Measurements from ENCODE around the gene LTBP4.
"Not testable (repeated sequence)": the region's sequence is repeated elsewhere in the genome, so short reads cannot be mapped to it uniquely, and the experiment has no call there.

LTBP4 gene

DNA sequence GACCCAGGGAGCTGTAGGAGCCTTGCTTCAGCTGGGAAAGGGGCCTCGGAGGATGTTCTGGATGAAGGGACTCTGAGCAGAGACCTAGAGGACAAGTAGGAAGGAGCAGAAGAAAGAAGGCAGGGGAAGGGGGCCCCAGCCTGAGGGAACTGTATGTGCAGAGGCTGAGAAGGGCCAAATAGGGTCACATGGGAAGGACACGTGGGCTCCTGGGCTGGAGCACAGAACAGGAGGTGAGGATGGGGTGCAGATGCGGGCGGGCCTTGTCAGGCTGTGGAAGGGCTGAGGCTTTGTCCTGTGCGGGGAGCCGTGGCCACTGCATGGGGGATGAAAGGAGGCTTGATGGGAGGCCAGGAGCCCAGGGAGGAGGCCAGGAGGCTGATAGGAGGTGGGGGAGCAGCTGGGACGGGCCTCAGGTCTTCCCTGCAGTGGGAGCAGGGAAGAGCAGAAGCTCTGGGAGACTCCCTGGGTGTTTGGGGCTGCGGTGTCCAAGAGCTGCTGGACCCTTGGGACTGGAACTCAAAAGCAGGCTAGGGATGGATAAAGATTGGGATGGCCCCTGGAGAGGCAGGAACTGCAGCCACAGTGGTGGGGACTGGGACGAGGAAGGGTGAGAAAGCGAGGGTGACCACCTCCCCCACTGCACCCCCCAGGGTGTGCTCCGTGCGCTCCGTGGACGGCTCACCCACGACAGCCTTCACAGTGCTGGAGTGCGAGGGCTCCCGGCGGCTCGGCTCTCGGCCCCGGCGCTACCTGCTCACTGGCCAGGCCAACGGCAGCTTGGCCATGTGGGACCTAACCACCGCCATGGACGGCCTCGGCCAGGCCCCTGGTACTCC, 11.4 kb upstream of the LTBP4 start:
- no peaks in the 10 kb centered on the region for H3K27me3 ChIP-seq (ENCODE audit: control insufficient read depth, insufficient read depth, low read length)
- H3K4me1 ChIP-seq (ENCODE audit: control insufficient read depth, insufficient read depth, low read length): peaks cover 4% of the 10 kb centered on the region
- peaks cover 9% of the 10 kb centered on the region for H3K36me3 ChIP-seq (ENCODE audit: control insufficient read depth, insufficient read depth, low read length)
- no peaks in the 10 kb centered on the region for H3K9me3 ChIP-seq (ENCODE audit: control insufficient read depth, insufficient read depth, low read length)
- H3K9ac ChIP-seq (ENCODE audit: low read depth, low read length): no peak overlapping the region
- H3K4me3 ChIP-seq (ENCODE audit: low read depth, low read length): no peak overlapping the region

DNA sequence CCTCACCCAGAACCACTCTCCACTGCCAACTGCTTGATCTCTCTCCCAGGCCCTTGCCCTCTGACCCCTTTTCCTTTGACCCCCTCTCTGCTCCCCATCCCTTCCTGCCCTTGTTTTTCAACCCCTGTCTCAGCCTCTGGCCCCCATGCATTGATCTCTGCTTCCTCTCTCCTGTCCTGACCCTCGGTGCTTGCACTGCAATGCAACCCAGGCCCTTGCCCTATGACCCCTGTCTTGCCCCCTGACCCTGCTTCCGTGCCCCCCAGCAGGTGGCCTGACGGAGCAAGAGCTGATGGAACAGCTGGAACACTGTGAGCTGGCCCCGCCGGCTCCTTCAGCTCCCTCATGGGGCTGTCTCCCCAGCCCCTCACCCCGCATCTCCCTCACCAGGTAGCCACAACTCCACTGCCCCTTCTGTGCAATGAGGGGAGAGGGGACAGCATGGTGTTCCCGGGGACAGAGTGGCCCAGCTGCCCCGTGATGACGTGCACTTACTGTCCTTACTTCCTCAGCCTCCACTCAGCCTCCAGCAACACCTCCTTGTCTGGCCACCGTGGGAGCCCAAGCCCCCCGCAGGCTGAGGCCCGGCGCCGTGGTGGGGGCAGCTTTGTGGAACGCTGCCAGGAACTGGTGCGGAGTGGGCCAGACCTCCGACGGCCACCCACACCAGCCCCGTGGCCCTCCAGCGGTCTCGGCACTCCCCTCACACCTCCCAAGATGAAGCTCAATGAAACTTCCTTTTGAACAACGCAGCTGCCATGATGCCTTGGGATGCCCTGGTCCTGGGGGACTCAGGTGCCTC, 10.5 kb upstream of the LTBP4 start:
- Histone ChIP-seq H3K9ac (ENCODE audit: low read depth, low read length) (no peak overlapping the region), H3K9me3 (ENCODE audit: control insufficient read depth, insufficient read depth, low read length) (no peaks in the 10 kb centered on the region), H3K36me3 (ENCODE audit: control insufficient read depth, insufficient read depth, low read length) (peaks cover 9% of the 10 kb centered on the region), H3K4me3 (ENCODE audit: low read depth, low read length) (no peak overlapping the region), H3K27me3 (ENCODE audit: control insufficient read depth, insufficient read depth, low read length) (peaks cover 3% of the 10 kb centered on the region), H3K4me1 (ENCODE audit: control insufficient read depth, insufficient read depth, low read length) (peaks cover 4% of the 10 kb centered on the region)

DNA sequence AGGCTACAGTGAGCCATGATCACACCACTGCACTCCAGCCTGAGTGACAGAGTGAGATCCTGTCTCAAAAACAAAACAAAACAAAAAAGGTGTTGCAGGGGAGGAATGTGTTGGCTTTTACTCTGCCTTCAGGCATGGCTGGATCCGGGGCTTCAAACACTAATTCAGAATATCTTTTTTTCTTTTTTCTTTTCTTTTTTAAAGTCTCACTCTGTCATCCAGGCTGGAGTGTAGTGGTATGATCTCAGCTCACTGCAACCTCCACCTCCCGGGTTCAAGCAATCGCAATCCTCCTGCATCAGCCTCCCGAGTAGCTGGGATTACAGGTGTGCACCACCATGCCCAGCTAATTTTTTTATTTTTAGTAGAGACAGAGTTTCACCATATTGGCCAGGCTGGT, 9.4 kb upstream of the LTBP4 start:
- not testable (repeated sequence) for H3K4me1 ChIP-seq (ENCODE audit: control insufficient read depth, insufficient read depth, low read length)

DNA sequence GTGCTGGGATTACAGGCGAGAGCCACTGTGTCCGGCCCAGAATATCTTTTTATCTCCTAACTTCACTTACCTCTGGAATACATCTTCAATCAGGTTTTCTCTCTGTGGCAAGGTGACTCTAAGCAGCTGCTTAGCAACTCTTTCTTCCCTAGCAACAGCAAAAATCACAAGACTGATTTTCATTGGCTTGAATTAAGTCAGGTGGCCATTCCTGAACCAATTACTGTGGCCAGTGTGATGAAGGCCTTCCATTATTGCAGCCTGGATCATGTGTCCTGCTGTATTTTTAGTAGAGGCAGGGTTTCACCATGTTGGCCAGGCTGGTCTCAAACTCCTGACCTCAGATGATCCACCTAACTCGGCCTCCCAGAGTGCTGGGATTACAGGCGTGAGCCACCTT, 9.0 kb upstream of the LTBP4 start:
- Histone ChIP-seq H3K4me1 (ENCODE audit: control insufficient read depth, insufficient read depth, low read length) (peaks cover 4% of the 10 kb centered on the region), H3K9ac (ENCODE audit: low read depth, low read length) (no peak overlapping the region), H3K9me3 (ENCODE audit: control insufficient read depth, insufficient read depth, low read length) (no peaks in the 10 kb centered on the region), H3K4me3 (ENCODE audit: low read depth, low read length) (no peak overlapping the region), H3K27me3 (ENCODE audit: control insufficient read depth, insufficient read depth, low read length) (peaks cover 11% of the 10 kb centered on the region), H3K36me3 (ENCODE audit: control insufficient read depth, insufficient read depth, low read length) (peaks cover 9% of the 10 kb centered on the region)

More for the DNA sequence above, 9.4 kb upstream of the LTBP4 start:
- H3K9ac ChIP-seq (ENCODE audit: low read depth, low read length); H3K36me3 ChIP-seq (ENCODE audit: control insufficient read depth, insufficient read depth, low read length); H3K9me3 ChIP-seq (ENCODE audit: control insufficient read depth, insufficient read depth, low read length); H3K4me3 ChIP-seq (ENCODE audit: low read depth, low read length): not testable (repeated sequence)
- peaks cover 10% of the 10 kb centered on the region for H3K27me3 ChIP-seq (ENCODE audit: control insufficient read depth, insufficient read depth, low read length)

DNA sequence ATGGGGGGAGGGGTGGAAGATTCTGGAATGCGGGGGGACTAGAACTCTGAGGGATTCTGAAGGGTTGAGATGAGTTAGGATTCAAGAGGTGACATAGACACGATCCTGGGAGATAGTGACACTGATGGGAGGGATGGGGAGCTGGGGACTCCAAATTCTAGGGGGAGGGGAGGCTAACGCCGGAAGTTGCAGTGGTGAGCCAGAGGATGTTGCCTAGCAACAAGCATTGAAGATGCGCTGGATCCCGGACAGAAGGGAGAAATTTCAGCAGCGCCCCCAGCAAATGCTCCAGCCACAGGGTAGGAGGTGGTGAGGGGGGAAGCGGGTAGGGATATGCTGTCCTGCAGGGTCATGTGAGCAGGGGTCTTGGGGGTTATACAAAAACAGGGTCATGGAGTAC, 6.9 kb upstream of the LTBP4 start:
- Histone ChIP-seq H3K9me3 (ENCODE audit: control insufficient read depth, insufficient read depth, low read length) (no peaks in the 10 kb centered on the region), H3K9ac (ENCODE audit: low read depth, low read length) (no peak overlapping the region), H3K4me3 (ENCODE audit: low read depth, low read length) (peak overlapping the region; percentile 19), H3K4me1 (ENCODE audit: control insufficient read depth, insufficient read depth, low read length) (peaks cover 6% of the 10 kb centered on the region), H3K27me3 (ENCODE audit: control insufficient read depth, insufficient read depth, low read length) (peaks cover 23% of the 10 kb centered on the region), H3K36me3 (ENCODE audit: control insufficient read depth, insufficient read depth, low read length) (peaks cover 3% of the 10 kb centered on the region)

DNA sequence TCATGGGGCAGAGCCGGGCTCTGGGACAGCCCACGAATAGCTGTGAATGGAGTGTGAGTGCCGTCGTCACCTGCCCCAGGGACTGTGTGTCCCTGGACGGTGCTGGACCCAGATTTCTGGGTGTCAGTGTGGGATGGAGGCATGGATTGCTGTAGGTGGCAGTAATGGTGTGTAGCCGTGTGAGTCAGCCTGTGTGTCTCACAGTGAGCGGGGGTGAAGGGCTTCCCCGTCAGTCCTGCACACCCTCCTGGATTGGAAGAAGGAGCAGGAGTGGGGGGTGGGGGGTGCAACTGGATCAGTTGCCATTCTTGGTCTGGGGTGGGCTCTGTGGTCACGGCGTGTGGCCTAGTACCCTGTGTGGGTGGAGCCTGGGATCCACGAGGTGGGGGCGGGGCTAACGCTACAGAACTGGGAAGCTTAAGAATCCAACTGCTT, 6.5 kb upstream of the LTBP4 start:
- Histone ChIP-seq H3K9me3 (ENCODE audit: control insufficient read depth, insufficient read depth, low read length) (no peaks in the 10 kb centered on the region), H3K36me3 (ENCODE audit: control insufficient read depth, insufficient read depth, low read length) (peaks cover 3% of the 10 kb centered on the region), H3K9ac (ENCODE audit: low read depth, low read length) (no peak overlapping the region), H3K4me3 (ENCODE audit: low read depth, low read length) (peak overlapping the region; percentile 19), H3K4me1 (ENCODE audit: control insufficient read depth, insufficient read depth, low read length) (peaks cover 8% of the 10 kb centered on the region), H3K27me3 (ENCODE audit: control insufficient read depth, insufficient read depth, low read length) (peaks cover 27% of the 10 kb centered on the region)

DNA sequence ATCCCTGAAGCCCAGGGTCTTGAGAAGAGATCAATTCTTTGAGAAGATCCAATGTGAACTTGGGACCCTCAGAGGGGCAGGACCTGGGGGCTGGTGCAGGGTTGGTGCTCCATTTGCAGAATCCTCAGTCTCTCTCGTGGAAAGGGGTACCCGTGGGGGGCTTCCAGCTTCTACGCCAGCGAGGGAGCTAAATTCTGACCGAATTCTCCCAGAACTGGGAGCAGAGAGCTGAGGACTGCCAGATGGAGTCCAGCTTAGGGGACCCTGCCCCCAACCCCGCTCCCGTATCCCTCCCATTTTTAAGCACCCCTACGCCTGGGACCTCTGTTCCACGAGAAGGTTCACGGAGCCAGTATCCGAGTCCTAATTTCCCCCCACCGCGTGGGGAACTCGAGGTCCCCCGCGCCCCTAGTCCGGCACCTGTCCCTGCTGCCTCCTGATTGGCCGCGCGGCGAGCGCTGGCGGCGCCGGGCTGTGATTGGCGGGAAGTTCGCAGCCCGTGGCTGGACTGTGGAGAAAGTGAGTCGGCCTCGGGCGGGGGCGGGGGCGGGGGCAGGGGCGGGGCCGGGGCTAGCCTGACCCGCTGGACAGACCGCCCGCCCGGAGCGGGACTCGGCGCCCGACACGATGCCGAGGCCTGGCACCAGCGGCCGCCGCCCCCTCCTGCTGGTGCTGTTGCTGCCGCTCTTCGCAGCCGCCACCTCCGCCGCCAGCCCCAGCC, 4.4 kb upstream of the LTBP4 start:
- Histone ChIP-seq H3K27me3 (ENCODE audit: control insufficient read depth, insufficient read depth, low read length) (peaks cover 44% of the 10 kb centered on the region), H3K36me3 (ENCODE audit: control insufficient read depth, insufficient read depth, low read length) (no peaks in the 10 kb centered on the region), H3K4me1 (ENCODE audit: control insufficient read depth, insufficient read depth, low read length) (peaks cover 14% of the 10 kb centered on the region), H3K4me3 (ENCODE audit: low read depth, low read length) (peak overlapping the region; percentile 45), H3K9ac (ENCODE audit: low read depth, low read length) (no peak overlapping the region), H3K9me3 (ENCODE audit: control insufficient read depth, insufficient read depth, low read length) (no peaks in the 10 kb centered on the region)

DNA sequence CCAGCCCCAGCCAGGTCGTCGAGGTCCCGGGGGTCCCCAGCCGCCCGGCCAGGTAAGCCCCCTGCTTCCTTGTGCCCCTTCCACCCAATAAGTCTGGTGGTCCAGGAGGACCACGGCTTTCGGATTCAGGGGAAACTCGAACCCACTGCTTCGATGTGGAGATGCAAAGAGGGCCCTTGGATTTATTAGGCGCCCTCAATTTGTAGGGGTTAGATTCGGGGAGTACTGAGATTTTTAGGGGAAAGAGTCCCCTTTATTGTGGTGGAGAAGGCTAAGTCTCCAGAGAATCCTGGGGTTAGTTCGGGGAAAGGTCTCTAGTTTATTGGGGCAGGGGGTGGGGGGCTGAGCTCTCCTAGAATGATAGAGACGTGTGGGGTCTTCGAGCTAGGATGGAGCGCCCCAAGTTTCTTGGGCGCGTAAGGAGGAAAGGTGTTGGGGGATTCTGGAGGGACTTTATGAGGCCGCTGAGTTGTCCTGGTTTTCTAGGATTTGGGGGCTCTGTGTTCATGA, 3.8 kb upstream of the LTBP4 start:
- Histone ChIP-seq H3K4me3 (ENCODE audit: low read depth, low read length) (peak overlapping the region; percentile 45), H3K36me3 (ENCODE audit: control insufficient read depth, insufficient read depth, low read length) (no peaks in the 10 kb centered on the region), H3K27me3 (ENCODE audit: control insufficient read depth, insufficient read depth, low read length) (peaks cover 46% of the 10 kb centered on the region), H3K9me3 (ENCODE audit: control insufficient read depth, insufficient read depth, low read length) (no peaks in the 10 kb centered on the region), H3K9ac (ENCODE audit: low read depth, low read length) (no peak overlapping the region), H3K4me1 (ENCODE audit: control insufficient read depth, insufficient read depth, low read length) (peaks cover 14% of the 10 kb centered on the region)

DNA sequence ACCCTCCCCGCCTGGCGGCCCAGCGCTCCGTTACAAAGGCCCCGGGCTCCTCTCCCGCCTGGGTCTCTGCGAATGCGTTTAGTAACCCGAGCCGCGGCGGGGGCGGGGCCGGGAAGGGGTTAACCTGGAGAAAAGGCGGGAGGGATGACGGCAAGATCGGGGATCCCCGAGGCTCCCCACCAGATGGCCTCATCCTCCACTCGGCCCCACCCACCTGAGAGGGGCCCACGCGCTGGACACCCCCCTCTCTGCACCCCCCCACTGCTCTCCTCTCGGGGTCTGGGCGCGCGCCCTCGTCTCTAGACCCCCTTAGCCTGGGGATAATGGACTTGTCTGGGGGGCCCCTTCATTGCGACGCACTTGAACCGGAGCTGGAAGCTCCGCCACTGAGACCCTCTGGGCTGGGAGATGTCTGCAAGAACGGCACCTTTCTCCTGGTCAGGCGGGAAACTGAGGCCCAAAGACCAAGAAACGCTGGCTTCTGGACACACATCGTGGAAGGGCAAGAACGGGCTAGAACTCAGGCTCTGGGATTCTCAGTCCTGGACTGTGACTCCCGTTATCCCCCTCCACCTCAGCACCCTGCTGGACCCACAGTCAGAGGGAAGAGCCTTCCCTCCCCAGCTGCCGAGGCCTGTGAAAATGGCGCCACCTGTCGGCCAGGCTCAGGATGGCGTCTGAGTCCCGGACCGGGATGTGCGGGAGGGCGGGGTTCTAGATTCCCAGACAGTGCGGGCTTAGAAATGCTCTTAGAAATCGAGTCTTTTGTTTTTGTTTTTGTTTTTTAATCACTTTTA, 2.9 kb upstream of the LTBP4 start:
- H3K36me3 ChIP-seq (ENCODE audit: control insufficient read depth, insufficient read depth, low read length): no peaks in the 10 kb centered on the region

DNA sequence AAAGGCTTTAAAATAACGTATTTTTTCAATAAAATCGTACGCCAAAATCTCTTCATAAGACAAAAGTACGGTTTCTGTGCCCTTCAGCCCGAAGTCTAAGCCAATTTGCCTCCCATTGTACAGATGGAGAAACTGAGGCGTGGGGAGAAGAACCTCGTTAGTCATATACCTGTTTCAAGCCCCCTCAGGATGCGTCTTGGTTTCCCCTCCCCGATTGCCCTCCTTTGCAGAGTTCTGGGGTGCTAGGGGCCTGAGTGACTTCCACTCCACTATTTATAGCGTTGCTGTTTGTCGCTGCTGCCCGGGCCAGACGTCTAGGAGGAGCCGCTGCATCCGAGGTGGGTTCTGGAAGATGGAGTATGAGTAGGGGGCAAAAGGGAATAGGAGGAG, 2.3 kb upstream of the LTBP4 start:
- peaks cover 22% of the 10 kb centered on the region for H3K4me1 ChIP-seq (ENCODE audit: control insufficient read depth, insufficient read depth, low read length)
- peaks cover 52% of the 10 kb centered on the region for H3K27me3 ChIP-seq (ENCODE audit: control insufficient read depth, insufficient read depth, low read length)
- no peaks in the 10 kb centered on the region for H3K36me3 ChIP-seq (ENCODE audit: control insufficient read depth, insufficient read depth, low read length)
- H3K9me3 ChIP-seq (ENCODE audit: control insufficient read depth, insufficient read depth, low read length): no peaks in the 10 kb centered on the region
- H3K9ac ChIP-seq (ENCODE audit: low read depth, low read length): no peak overlapping the region
- peak overlapping the region; percentile 28 for H3K4me3 ChIP-seq (ENCODE audit: low read depth, low read length)

More for the DNA sequence above, 2.9 kb upstream of the LTBP4 start:
- Histone ChIP-seq H3K9ac (ENCODE audit: low read depth, low read length) (no peak overlapping the region), H3K4me1 (ENCODE audit: control insufficient read depth, insufficient read depth, low read length) (peaks cover 21% of the 10 kb centered on the region), H3K4me3 (ENCODE audit: low read depth, low read length) (peak overlapping the region; percentile 80), H3K9me3 (ENCODE audit: control insufficient read depth, insufficient read depth, low read length) (no peaks in the 10 kb centered on the region), H3K27me3 (ENCODE audit: control insufficient read depth, insufficient read depth, low read length) (peaks cover 52% of the 10 kb centered on the region)

All from iPS-15b (cell line).